Measurements from ENCODE around the gene KIF5C.

The KIF5C gene

GRCh38 chr2:148967056-148967455 is 92.0 kb downstream of the KIF5C start:
- TF ChIP-seq ZFX (IDR thresholded peaks at IDR 0.05; ENCODE audit: borderline replicate concordance) (no peak), CTCF (IDR thresholded peaks at IDR 0.05) (no peak)
- H3K27ac ChIP-seq = no peak overlapping the region

DNA sequence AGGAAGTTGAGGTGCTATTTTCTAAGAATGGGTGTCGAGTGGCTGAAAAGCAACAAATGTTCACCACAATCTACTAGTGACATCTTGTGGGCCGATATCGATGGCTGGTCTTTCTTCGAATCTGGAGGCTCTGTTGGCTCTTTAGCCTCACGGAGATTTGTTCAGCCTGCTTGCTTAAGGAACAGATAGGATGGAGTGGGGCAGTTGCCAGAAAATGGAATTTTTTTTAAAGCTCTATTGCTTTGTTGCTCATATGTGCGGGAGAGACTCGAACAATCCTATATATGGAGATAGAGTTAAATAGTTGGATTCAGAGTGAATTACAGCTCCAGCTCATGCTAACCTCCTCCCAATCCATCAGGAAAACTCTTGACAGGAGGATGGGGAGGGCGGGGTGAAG is 92.6 kb downstream of the KIF5C start:
- TF ChIP-seq ZFX (IDR thresholded peaks at IDR 0.05; ENCODE audit: borderline replicate concordance) = no peak
- no peak for TF ChIP-seq CTCF (IDR thresholded peaks at IDR 0.05)
- no peak overlapping the region for H3K27ac ChIP-seq

GRCh38 chr2:148968301-148968700 is 93.3 kb downstream of the KIF5C start:
- no peak overlapping the region for H3K27ac ChIP-seq
- TF ChIP-seq ZFX (IDR thresholded peaks at IDR 0.05; ENCODE audit: borderline replicate concordance) (no peak), CTCF (IDR thresholded peaks at IDR 0.05) (no peak)

DNA sequence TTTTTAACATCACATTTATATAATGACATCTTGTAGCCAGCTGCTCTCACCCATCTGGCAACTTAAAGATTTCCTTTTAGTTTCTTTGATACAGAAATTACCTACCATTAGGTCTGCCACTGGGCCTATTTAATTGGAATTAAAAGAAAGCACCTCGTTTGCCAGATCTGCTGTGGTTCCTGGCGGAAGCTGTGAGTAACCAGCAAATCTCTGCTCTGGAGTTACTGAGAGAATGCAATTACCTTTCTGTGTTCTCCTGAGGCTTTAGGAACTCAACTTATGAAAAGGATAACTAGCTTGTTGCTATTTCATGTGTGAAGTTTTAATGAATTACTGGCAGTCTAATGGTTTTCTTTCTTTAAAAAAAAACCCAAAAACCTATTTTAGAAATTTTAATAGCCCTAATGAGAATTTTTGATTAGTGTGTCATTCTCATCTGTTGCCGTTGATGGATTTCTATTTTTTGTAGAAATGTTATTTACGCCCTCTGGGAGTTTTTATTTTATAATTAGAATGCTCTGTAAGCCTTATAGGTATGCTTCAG is 93.8 kb downstream of the KIF5C start:
- TF ChIP-seq ZFX (IDR thresholded peaks at IDR 0.05; ENCODE audit: borderline replicate concordance) (no peak), CTCF (IDR thresholded peaks at IDR 0.05) (no peak)
- no peak overlapping the region for H3K27ac ChIP-seq

GRCh38 chr2:148969659-148970061 is 94.6 kb downstream of the KIF5C start:
- TF ChIP-seq ZFX (IDR thresholded peaks at IDR 0.05; ENCODE audit: borderline replicate concordance) (no peak), CTCF (IDR thresholded peaks at IDR 0.05) (no peak)
- no peak overlapping the region for H3K27ac ChIP-seq

DNA sequence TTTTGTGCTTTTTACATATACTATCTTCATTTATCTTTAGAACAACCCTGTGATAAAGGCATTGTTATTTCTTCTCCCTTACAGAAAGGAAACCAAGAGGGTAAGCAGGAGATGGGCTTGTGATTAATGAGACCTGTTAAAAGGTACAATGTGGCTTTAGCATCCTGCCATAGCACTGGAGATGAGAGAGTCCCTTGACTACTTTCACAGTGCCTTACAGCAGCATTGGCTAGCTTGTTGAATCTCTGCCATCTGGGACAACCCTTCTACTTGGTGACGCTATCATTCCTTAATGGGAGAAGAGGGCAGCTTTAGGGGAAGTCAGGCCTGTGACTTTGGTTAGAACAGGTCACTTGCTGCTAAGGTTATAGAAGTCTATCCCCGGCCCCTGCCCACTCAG is 95.4 kb downstream of the KIF5C start:
- no peak overlapping the region for H3K27ac ChIP-seq
- no peak for TF ChIP-seq ZFX (IDR thresholded peaks at IDR 0.05; ENCODE audit: borderline replicate concordance)
- no peak for TF ChIP-seq CTCF (IDR thresholded peaks at IDR 0.05)

- TF ChIP-seq ZFX (IDR thresholded peaks at IDR 0.05; ENCODE audit: borderline replicate concordance) = no peak
- H3K27ac ChIP-seq = no peak overlapping the region
These were observed 96.5 kb downstream of the KIF5C start for GRCh38 chr2:148971547-148971946.

DNA sequence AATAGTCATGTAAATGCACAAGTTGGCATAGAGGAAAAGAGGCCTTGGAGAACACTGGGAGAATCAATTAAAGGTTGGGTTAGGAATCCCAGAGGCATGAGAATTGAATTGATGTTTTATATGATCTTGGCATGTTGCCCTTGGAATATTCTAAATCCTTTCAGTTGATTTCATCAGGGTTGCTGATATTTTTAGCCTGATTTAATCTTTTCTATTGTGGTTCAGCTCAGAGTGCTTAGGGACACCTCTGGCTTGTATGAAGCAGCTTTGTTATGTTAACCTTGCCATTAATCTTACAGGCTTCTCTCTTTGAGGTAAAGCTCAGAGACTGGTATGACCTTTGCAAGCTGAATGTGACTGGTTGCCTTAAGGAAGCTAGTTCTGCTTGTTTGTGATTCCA is 99.1 kb downstream of the KIF5C start:
- TF ChIP-seq CTCF (IDR thresholded peaks at IDR 0.05) (no peak), ZFX (IDR thresholded peaks at IDR 0.05; ENCODE audit: borderline replicate concordance) (no peak)
- H3K27ac ChIP-seq = no peak overlapping the region
